ENCODE results near the gene APPL2.
"Not testable (repeated sequence)": the region's sequence is repeated elsewhere in the genome, so short reads cannot be mapped to it uniquely, and the experiment has no call there.

Gene APPL2

DNA sequence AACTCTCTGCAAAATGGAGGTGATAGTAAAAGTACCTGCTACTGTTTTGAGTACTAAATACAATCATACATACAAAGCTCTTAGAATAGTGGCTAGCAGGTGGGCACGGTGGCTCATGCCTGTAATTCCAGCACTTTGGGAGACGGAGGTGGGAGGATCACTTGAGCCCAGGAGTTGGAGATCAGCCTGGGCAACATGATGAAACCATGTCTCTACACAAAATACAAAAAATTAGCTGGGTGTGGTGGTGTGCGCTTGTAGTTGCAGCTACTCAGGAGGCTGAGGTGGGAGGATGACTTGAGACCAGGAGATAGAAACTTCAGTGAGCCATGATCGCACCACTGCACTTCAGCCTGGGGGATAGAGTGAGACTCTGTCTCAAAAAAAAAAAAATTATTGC, 28.8 kb upstream of the APPL2 start:
- no peak for DNase-seq
- Mint-ChIP-seq H3K27ac (no peak overlapping the region), H3K27me3 (peaks cover 11% of the 10 kb centered on the region), H3K4me1 (no peaks in the 10 kb centered on the region), H3K4me3 (no peak overlapping the region), H3K9me3 (no peaks in the 10 kb centered on the region)
- no peak for ATAC-seq

DNA sequence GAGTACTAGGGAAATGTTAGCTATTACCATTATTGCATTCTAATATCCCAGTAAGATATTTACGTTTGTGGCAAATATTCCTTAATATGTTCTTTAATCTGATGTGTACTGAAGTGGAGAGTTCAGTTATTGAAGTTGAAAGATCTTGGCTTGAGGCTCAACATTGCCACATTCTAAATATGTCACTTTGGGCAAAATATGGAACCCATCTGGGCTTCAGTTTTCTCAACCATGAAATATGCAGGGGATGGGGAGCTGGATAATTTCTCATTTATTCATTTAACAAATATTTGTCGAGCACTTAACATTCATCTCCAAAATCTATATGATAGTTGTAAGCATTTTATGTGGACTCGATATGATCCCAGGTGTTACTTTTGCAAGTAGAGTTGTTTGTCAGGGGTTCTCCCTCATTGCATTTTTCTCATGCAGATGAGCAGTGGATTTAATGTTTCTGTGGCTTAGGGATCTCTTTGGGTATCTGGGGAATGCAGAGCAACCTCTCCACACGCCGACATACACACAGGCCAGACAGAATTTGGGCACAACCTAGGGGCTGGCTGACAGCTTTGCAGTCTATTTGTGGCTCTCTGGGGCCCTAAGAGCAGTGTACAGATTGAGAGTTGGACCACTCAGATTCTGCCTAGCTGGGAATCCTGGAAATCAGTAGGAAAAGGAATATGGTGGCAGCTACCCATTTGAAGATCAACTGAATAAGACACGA, 26.6 kb upstream of the APPL2 start:
- Mint-ChIP-seq H3K27me3 (peaks cover 11% of the 10 kb centered on the region), H3K9me3 (no peaks in the 10 kb centered on the region), H3K27ac (no peak overlapping the region), H3K4me1 (no peaks in the 10 kb centered on the region), H3K4me3 (no peak overlapping the region)
- no peak for ATAC-seq
- DNase-seq, result no peak

GRCh38 chr12:105261010-105261409, 25.0 kb upstream of the APPL2 start:
- H3K9me3 Mint-ChIP-seq, result no peaks in the 10 kb centered on the region
- no peak for DNase-seq
- peaks cover 11% of the 10 kb centered on the region for H3K27me3 Mint-ChIP-seq
- H3K4me1 Mint-ChIP-seq, result peaks cover 4% of the 10 kb centered on the region
- ATAC-seq, result no peak
- H3K27ac Mint-ChIP-seq, result no peak overlapping the region
- H3K4me3 Mint-ChIP-seq, result no peak overlapping the region

- Mint-ChIP-seq H3K9me3 (no peaks in the 10 kb centered on the region), H3K27me3 (peaks cover 11% of the 10 kb centered on the region), H3K4me3 (no peak overlapping the region), H3K4me1 (peaks cover 8% of the 10 kb centered on the region), H3K27ac (no peak overlapping the region)
- ATAC-seq (no peak), DNase-seq (no peak)
These were observed 23.3 kb upstream of the APPL2 start for GRCh38 chr12:105259226-105259625.

- ATAC-seq, result no peak
- Mint-ChIP-seq H3K4me3 (no peak overlapping the region), H3K27me3 (peaks cover 6% of the 10 kb centered on the region), H3K27ac (no peak overlapping the region), H3K4me1 (peaks cover 13% of the 10 kb centered on the region), H3K9me3 (no peaks in the 10 kb centered on the region)
- DNase-seq, result no peak
These were observed 21.4 kb upstream of the APPL2 start for GRCh38 chr12:105257321-105257728.

GRCh38 chr12:105256921-105257320, 20.9 kb upstream of the APPL2 start:
- no peak overlapping the region for H3K4me3 Mint-ChIP-seq
- peaks cover 13% of the 10 kb centered on the region for H3K4me1 Mint-ChIP-seq
- H3K27ac Mint-ChIP-seq, result no peak overlapping the region
- H3K9me3 Mint-ChIP-seq, result no peaks in the 10 kb centered on the region
- no peak for DNase-seq
- peaks cover 2% of the 10 kb centered on the region for H3K27me3 Mint-ChIP-seq
- ATAC-seq, result no peak

GRCh38 chr12:105256431-105256830, 20.5 kb upstream of the APPL2 start:
- not testable (repeated sequence) for ATAC-seq

DNA sequence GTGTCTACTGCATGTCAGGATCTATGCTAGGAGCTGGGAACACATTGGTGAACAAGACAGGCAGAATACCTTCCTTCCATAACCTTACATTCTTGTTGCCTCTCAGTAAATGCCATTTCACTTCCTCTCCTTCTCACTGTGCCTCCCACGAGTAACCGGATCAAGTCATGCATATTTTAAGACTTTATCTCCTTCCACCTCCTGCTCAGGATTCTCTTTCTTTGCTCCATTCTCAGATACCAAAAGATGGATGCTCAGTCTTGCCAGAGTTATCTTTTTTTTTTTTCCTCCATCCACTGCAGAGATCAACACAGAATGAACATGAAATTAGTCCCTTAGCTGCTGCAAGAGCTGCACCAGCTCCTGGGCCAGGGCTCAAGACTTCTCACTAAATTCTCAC, 20.0 kb upstream of the APPL2 start:
- Mint-ChIP-seq H3K27me3 (no peaks in the 10 kb centered on the region), H3K9me3 (no peaks in the 10 kb centered on the region), H3K4me1 (peaks cover 13% of the 10 kb centered on the region), H3K27ac (no peak overlapping the region), H3K4me3 (no peak overlapping the region)
- DNase-seq, result no peak
- ATAC-seq, result no peak

More at GRCh38 chr12:105256431-105256830, 20.5 kb upstream of the APPL2 start:
- not testable (repeated sequence) for H3K27ac Mint-ChIP-seq, H3K9me3 Mint-ChIP-seq, H3K27me3 Mint-ChIP-seq, DNase-seq, H3K4me3 Mint-ChIP-seq
- H3K4me1 Mint-ChIP-seq, result peaks cover 13% of the 10 kb centered on the region

GRCh38 chr12:105253866-105254513, 18.0 kb upstream of the APPL2 start:
- no peaks in the 10 kb centered on the region for H3K27me3 Mint-ChIP-seq
- ATAC-seq (peak; percentile 60), DNase-seq (no peak)
- H3K4me1 Mint-ChIP-seq, result peaks cover 13% of the 10 kb centered on the region
- H3K27ac Mint-ChIP-seq, result peak overlapping the region in 1 of 2 donors; percentile 5
- H3K9me3 Mint-ChIP-seq, result no peaks in the 10 kb centered on the region
- H3K4me3 Mint-ChIP-seq, result no peak overlapping the region

- no peak for ATAC-seq
- no peaks in the 10 kb centered on the region for H3K27me3 Mint-ChIP-seq
- H3K4me1 Mint-ChIP-seq, result peaks cover 13% of the 10 kb centered on the region
- H3K27ac Mint-ChIP-seq, result no peak overlapping the region
- no peak for DNase-seq
- H3K4me3 Mint-ChIP-seq, result no peak overlapping the region
- H3K9me3 Mint-ChIP-seq, result no peaks in the 10 kb centered on the region
These were observed 16.9 kb upstream of the APPL2 start for GRCh38 chr12:105252901-105253300.

GRCh38 chr12:105245776-105246427, 9.9 kb upstream of the APPL2 start:
- not testable (repeated sequence) for H3K4me3 Mint-ChIP-seq, ATAC-seq, H3K27ac Mint-ChIP-seq, H3K27me3 Mint-ChIP-seq, DNase-seq, H3K9me3 Mint-ChIP-seq, H3K4me1 Mint-ChIP-seq

GRCh38 chr12:105245291-105245690, 9.3 kb upstream of the APPL2 start:
- no peak overlapping the region for H3K27ac Mint-ChIP-seq
- H3K27me3 Mint-ChIP-seq, result no peaks in the 10 kb centered on the region
- no peak for ATAC-seq
- no peak for DNase-seq
- no peaks in the 10 kb centered on the region for H3K4me1 Mint-ChIP-seq
- no peaks in the 10 kb centered on the region for H3K9me3 Mint-ChIP-seq
- H3K4me3 Mint-ChIP-seq, result no peak overlapping the region

- H3K27me3 Mint-ChIP-seq, result no peaks in the 10 kb centered on the region
- no peak overlapping the region for H3K27ac Mint-ChIP-seq
- H3K4me1 Mint-ChIP-seq, result peaks cover 9% of the 10 kb centered on the region
- DNase-seq (no peak), ATAC-seq (no peak)
- H3K9me3 Mint-ChIP-seq, result no peaks in the 10 kb centered on the region
- no peak overlapping the region for H3K4me3 Mint-ChIP-seq
These were observed 4.3 kb upstream of the APPL2 start for GRCh38 chr12:105240228-105240627.

DNA sequence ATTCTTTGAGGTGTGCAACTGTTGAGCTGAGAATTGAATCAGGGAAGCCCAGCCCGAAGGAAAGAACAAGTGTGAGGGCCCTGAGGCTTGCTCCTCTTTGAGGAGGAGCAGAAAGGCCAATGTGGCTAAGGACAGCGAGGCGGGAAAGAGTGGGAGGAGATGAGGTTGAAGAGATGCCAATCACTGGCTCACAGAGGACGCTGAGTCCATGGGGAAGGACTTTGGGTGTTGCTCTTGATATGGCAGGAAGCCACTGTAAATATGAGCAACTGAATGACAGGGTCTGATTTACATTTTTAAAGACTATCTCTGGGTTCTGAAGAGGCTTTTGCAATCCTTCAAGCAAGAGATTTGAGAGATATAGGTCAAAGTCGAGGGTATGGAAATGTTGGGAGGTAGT, 3.3 kb upstream of the APPL2 start:
- no peak overlapping the region for H3K4me3 Mint-ChIP-seq
- peaks cover 18% of the 10 kb centered on the region for H3K4me1 Mint-ChIP-seq
- H3K27ac Mint-ChIP-seq, result no peak overlapping the region
- H3K27me3 Mint-ChIP-seq, result no peaks in the 10 kb centered on the region
- DNase-seq (no peak), ATAC-seq (no peak)
- no peaks in the 10 kb centered on the region for H3K9me3 Mint-ChIP-seq

GRCh38 chr12:105237666-105238065, 1.7 kb upstream of the APPL2 start:
- Mint-ChIP-seq H3K9me3 (no peaks in the 10 kb centered on the region), H3K4me1 (peaks cover 34% of the 10 kb centered on the region), H3K27ac (no peak overlapping the region), H3K27me3 (no peaks in the 10 kb centered on the region), H3K4me3 (no peak overlapping the region)
- ATAC-seq, result no peak
- no peak for DNase-seq

GRCh38 chr12:105235281-105235731, 668 bp downstream of the APPL2 start:
- no peaks in the 10 kb centered on the region for H3K9me3 Mint-ChIP-seq

More at GRCh38 chr12:105235281-105235731, 668 bp downstream of the APPL2 start:
- DNase-seq (peak in 1 of 2 donors; percentile 6), ATAC-seq (peak; percentile 45)
- Mint-ChIP-seq H3K4me3 (peak overlapping the region; percentile 84 to 92), H3K27me3 (no peaks in the 10 kb centered on the region), H3K27ac (peak overlapping the region; percentile 77 to 84), H3K4me1 (peaks cover 42% of the 10 kb centered on the region)

Data from stimulated activated naive CD8-positive, alpha-beta T cell treated with anti-CD3 and anti-CD28 coated beads, Interleukin-15, amount 100 ng/mL, for 72 hours (primary cell).